ENCODE measurements around the gene RDH5. TPM values are rescaled to one million over a fixed set of nuclear protein-coding genes. Genes with fewer than 3 reads are reported as not detected.

Gene RDH5
- total RNA-seq, 1 donor from 2014 or later: 14.1 TPM

- TF ChIP-seq, protein P1, sequence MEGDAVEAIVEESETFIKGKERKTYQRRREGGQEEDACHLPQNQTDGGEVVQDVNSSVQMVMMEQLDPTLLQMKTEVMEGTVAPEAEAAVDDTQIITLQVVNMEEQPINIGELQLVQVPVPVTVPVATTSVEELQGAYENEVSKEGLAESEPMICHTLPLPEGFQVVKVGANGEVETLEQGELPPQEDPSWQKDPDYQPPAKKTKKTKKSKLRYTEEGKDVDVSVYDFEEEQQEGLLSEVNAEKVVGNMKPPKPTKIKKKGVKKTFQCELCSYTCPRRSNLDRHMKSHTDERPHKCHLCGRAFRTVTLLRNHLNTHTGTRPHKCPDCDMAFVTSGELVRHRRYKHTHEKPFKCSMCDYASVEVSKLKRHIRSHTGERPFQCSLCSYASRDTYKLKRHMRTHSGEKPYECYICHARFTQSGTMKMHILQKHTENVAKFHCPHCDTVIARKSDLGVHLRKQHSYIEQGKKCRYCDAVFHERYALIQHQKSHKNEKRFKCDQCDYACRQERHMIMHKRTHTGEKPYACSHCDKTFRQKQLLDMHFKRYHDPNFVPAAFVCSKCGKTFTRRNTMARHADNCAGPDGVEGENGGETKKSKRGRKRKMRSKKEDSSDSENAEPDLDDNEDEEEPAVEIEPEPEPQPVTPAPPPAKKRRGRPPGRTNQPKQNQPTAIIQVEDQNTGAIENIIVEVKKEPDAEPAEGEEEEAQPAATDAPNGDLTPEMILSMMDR (conservative IDR thresholded peaks at IDR 0.05): no peak
- Mint-ChIP-seq H3K9me3 (no peaks in the 10 kb centered on the region), H3K4me1 (ENCODE audit: unreplicated experiment) (peaks cover 47% of the 10 kb centered on the region), H3K27ac (peak overlapping the region; percentile 79), H3K36me3 (peaks cover 16% of the 10 kb centered on the region), H3K27me3 (no peaks in the 10 kb centered on the region), H3K4me3 (peak overlapping the region; percentile 93)
- no peak for DNase-seq (ENCODE audit: extremely low spot score, unreplicated experiment)
These were observed 6.8 kb downstream of the RDH5 start for GRCh38 chr12:55726971-55727370.

DNA sequence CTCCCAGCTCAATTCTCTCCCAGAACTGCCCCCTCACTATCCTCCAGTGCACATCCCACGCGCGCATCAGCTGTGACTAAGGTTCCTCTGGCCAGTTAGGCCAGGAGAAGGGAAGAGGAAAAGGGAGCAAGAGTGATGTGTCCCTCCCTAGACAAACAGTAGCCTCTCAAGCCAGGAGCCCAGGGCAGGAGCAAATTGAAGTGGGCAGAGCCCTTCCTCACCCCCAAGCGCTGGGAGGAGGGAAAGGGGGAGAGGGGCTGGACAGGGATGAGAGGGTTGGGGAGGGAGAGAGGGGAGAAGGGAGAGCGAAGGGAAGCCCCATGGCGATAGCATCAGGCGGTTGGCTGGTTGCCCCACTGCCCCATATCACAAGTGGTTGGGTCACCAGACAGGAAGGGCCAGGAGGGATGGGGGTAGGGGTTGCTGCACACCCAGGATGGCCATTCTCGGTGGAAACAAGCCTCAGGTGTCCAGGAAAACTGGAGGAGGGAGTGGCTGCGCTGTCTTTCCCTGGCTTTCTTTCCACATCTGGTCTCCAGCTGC, 7.5 kb downstream of the RDH5 start:
- no peaks in the 10 kb centered on the region for H3K27me3 Mint-ChIP-seq
- no peaks in the 10 kb centered on the region for H3K9me3 Mint-ChIP-seq
- H3K4me3 Mint-ChIP-seq: peak overlapping the region; percentile 93
- DNase-seq (ENCODE audit: extremely low spot score, unreplicated experiment): no peak
- peak overlapping the region; percentile 79 for H3K27ac Mint-ChIP-seq
- peaks cover 47% of the 10 kb centered on the region for H3K4me1 Mint-ChIP-seq (ENCODE audit: unreplicated experiment)
- peaks cover 16% of the 10 kb centered on the region for H3K36me3 Mint-ChIP-seq
- TF ChIP-seq, protein P1 (conservative IDR thresholded peaks at IDR 0.05): no peak

- TF ChIP-seq, protein P1 (conservative IDR thresholded peaks at IDR 0.05): peak; percentile 28
- peaks cover 16% of the 10 kb centered on the region for H3K36me3 Mint-ChIP-seq
- no peaks in the 10 kb centered on the region for H3K27me3 Mint-ChIP-seq
- H3K27ac Mint-ChIP-seq: peak overlapping the region; percentile 79
- H3K9me3 Mint-ChIP-seq: no peaks in the 10 kb centered on the region
- peaks cover 44% of the 10 kb centered on the region for H3K4me1 Mint-ChIP-seq (ENCODE audit: unreplicated experiment)
- no peak for DNase-seq (ENCODE audit: extremely low spot score, unreplicated experiment)
- H3K4me3 Mint-ChIP-seq: peak overlapping the region; percentile 93
These were observed 8.2 kb downstream of the RDH5 start for GRCh38 chr12:55728186-55728938.

GRCh38 chr12:55728939-55729818, 9.0 kb downstream of the RDH5 start, which contains the start of gene CD63:
Gene CD63, minus strand, starts transcription at chr12:55729009. Its CDS starts 668 bp downstream, at chr12:55728341.
- Mint-ChIP-seq H3K4me1 (ENCODE audit: unreplicated experiment) (peaks cover 39% of the 10 kb centered on the region), H3K27ac (peak within 1 kb of the TSS; percentile 95), H3K9me3 (no peaks in the 10 kb centered on the region), H3K27me3 (no peaks in the 10 kb centered on the region), H3K36me3 (peaks cover 12% of the 10 kb centered on the region), H3K4me3 (peak within 1 kb of the TSS; percentile 95)
- DNase-seq (ENCODE audit: extremely low spot score, unreplicated experiment): no peak
- TF ChIP-seq, protein P1 (conservative IDR thresholded peaks at IDR 0.05): no peak

Measured in type B pancreatic cell (in vitro differentiated cells).